ENCODE results near the gene CRYGN.

The CRYGN gene

DNA sequence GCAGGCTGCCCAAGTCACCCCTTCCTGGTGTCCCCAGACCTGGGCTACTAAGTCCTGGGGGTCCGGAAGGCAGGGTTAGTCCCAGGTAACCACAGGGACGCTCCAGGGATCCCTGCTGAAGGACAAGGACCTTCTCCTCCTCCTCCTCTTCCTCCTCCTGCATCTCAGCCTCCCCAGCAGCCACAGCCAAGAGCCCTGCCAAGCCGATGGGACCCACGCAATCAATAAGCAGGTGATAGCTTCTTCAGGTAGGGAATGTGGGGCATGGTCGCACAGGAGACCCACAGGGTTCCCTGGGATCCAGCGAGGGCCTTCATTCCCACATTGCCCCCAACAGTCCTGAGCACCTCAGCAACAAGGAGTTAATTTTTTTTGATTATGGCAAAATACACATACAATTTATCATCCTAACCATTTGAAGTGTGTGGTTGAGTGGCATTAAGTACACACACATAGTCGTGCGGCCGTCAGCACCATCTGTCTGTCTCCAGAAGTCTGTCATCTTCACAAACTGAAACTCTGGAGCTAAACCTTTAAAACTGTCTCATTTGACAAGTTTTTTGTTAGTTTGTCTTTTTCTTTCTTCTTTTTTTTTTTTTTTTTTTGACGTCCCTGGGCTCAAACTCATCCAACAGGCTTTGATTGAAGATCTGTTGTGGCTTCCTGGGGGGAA is 12.1 kb downstream of the CRYGN start:
- in situ Hi-C loops (cut with HindIII; ENCODE audit: low sequenced_read_pairs), result no loop called here

- in situ Hi-C loops (cut with HindIII; ENCODE audit: low sequenced_read_pairs), result no loop called here
These were observed 12.8 kb downstream of the CRYGN start for GRCh38 chr7:151426904-151427704.

GRCh38 chr7:151426441-151426903 is 13.5 kb downstream of the CRYGN start:
- in situ Hi-C loops (cut with HindIII; ENCODE audit: low sequenced_read_pairs), result no loop called here

- in situ Hi-C loops (cut with HindIII; ENCODE audit: low sequenced_read_pairs), result no loop called here
These were observed 14.1 kb downstream of the CRYGN start for GRCh38 chr7:151425670-151426440.

GRCh38 chr7:151424799-151425198 is 15.1 kb downstream of the CRYGN start:
- in situ Hi-C loops (cut with HindIII; ENCODE audit: low sequenced_read_pairs), result no loop called here

DNA sequence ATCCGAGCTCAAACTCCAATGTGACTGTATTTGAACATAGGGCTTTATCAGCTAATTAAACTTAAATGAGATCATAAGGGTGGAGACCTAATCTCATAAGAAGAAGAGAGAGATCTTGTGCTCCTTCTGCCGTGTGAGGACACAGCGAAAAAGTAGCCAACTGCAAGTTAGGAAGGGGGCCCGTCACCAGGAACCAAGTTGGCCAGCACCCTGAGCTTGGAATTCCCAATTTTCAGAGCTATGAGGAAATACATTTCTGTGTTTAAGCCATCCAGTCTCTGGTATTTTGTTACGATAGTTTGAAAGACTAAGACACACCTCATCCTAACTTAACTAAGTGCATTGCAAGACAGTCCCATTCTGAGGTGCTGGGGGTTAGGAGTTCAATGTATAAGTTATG is 16.0 kb downstream of the CRYGN start:
- in situ Hi-C loops (cut with HindIII; ENCODE audit: low sequenced_read_pairs), result no loop called here

GRCh38 chr7:151423226-151423625 is 16.7 kb downstream of the CRYGN start:
- in situ Hi-C loops (cut with HindIII; ENCODE audit: low sequenced_read_pairs), result no loop called here

DNA sequence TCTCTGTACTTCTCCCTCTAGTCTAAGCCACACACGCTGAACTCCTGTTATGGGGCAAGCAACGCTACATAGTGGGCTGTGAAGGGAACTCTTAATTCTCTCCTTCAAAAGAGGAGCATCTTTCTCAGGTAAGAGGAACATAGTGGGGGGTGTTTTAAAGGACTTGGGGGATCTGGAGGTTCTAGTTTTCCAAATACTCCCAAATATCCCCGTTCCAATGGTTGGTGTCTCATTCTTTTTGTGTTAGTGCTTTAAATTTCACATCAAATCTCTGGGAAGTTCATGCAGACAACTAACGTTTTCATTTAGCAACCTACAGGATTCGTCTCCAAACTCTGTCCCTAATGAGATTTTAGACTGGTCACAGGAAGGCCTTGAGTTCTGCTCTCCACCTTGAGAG is 17.7 kb downstream of the CRYGN start:
- in situ Hi-C loops (cut with HindIII; ENCODE audit: low sequenced_read_pairs), result no loop called here

DNA sequence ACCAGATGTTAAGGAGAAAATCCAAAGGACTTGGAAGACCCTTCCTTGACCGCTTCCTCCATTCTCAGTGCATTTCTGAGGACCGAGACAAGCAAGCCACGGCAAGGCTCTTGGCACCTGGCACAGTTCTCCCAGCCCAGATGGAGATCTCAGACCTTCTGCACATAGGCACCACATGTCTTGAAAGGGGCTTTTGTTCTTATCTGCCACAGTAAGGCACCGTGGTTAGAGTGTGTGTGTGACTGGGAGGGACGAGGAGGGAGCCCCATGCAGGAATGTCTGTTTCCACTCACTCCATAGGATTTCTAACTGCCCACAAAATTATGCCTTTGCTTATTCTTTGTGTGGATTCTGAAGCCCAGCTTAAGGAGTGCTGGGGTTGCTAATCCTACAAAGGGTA is 19.8 kb downstream of the CRYGN start:
- in situ Hi-C loops (cut with HindIII; ENCODE audit: low sequenced_read_pairs), result no loop called here

DNA sequence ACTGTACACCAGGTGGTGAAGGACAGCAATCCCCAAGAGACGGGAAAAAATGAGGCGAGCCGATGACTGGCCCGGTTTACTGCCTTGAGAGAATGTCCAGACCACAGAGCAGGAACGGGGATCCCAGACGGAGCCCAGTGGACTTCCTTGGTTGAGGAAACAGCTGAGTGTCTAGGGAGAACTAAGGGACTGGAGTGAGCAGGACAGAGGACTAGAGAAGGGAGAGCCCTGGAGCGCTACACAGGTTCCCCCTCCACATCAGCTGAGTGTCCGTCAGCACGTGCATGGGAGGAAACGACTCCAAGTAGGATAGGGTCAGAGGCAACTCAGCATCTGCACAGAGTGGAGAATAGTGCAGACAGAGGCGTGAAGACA is 23.0 kb downstream of the CRYGN start:
- in situ Hi-C loops (cut with HindIII; ENCODE audit: low sequenced_read_pairs), result no loop called here

GRCh38 chr7:151416112-151416940 is 23.6 kb downstream of the CRYGN start:
- in situ Hi-C loops (cut with HindIII; ENCODE audit: low sequenced_read_pairs), result no loop called here

DNA sequence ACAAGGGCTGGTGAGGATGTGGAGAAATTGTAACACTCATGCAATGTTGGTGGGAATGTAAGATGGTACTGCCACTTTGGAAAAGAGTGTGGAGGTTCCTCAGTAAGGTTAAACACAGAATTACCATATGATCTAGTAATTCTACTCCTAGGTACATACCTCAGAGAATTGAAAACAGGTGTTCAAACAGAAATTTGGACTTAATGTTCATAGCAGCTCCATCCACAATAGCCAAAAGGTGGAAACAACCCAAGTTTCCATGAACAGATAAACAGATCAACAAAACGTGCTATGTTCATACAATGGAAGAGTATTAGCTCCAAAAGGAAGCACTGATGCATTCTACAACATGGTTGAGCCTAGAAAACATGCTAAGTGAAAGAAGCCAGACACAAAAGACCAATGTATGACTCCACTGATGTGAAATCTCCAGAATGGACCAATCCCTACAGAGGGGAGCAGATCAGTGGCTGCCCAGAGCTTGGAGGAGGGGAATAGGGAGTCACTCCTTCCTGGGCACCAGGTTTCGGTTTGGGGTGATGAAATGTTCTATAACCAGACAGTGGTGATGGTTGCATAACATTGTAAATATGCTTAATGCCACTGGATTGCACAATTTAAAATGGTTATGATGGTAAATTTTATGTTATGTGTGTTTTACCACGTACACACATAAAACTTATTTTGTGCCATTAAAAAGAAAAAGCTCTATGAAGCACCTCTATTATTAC is 24.4 kb downstream of the CRYGN start:
- in situ Hi-C loops (cut with HindIII; ENCODE audit: low sequenced_read_pairs), result no loop called here

- in situ Hi-C loops (cut with HindIII; ENCODE audit: low sequenced_read_pairs), result loop anchor here (5.0 kb wide), 1 partner anchor 51 kb away; no protein-coding TSS in a partner anchor
These were observed 26.7 kb downstream of the CRYGN start for GRCh38 chr7:151413241-151413640.

- in situ Hi-C loops (cut with HindIII; ENCODE audit: low sequenced_read_pairs), result loop anchor here (5.0 kb wide), 1 partner anchor 50 kb away; no protein-coding TSS in a partner anchor
These were observed 27.6 kb downstream of the CRYGN start for GRCh38 chr7:151412318-151412717.

GRCh38 chr7:151411551-151411950 is 28.4 kb downstream of the CRYGN start:
- in situ Hi-C loops (cut with HindIII; ENCODE audit: low sequenced_read_pairs), result loop anchor here (5.0 kb wide), 1 partner anchor 49 kb away; no protein-coding TSS in a partner anchor

DNA sequence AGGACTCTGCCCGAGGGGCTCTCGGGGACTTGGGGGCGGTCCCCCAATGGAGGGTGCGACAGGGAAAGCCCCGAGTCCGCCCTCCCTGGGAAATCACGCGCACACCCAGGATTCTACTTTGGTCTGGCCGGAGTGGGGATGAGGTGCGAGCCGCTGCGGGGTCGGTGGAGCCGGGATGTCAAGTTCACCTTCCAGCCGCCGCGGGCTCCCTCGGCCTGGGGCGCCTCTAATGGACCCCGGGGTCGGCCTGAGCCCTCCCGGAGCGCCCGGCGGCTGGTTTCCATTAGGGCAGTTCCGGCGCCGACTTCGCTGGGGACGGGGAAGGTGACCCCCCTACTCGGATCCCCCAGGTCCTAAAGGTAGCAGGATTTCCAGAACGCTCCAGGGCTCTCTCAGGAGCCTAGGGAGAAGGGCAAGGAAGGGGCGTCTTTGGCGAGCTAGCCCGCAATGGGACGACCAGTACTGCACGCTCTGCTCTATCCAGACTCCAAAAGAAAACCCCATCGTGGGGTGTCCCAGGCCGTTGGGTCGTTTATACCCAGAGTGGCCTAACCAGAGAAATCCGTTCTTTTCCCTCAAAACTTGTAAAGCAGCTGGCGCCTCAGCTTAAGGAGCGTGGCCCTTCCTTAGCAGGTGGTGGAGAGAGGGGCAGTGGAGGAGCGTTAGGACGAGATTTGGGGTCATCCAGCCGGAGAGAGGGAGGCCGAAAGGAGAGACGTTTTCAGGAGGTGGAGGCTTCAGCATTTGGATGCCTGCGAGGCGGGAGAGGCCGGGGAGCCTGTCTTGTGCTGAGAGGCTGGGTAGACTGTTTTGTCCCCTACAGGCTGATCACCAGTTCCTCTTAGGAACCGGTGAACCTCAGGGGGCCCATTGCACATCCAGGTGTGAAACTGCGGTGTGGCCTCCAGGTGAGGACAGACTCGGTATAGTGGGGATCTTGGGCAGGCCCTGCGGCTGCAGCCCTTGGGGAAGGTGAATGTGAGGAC is 29.2 kb downstream of the CRYGN start:
- in situ Hi-C loops (cut with HindIII; ENCODE audit: low sequenced_read_pairs), result loop anchor here (5.0 kb wide), 1 partner anchor 48 kb away; no protein-coding TSS in a partner anchor

GRCh38 chr7:151409667-151410404 is 30.1 kb downstream of the CRYGN start, which contains the start of gene WDR86:
TSS of gene WDR86 (minus strand) at chr7:151410038. CDS start at chr7:151409589, 449 bp downstream.
- in situ Hi-C loops (cut with HindIII; ENCODE audit: low sequenced_read_pairs), result loop anchor here (5.0 kb wide), 1 partner anchor 48 kb away; no protein-coding TSS in a partner anchor
